NCI-H187 treated with DMSO at 0.1 percent for 48 hours (cell line): ENCODE results near the gene PCSK7.
"Not testable (repeated sequence)": the region's sequence is repeated elsewhere in the genome, so short reads cannot be mapped to it uniquely, and the experiment has no call there.

Experiments used
- DNase-seq: peaks from one replicate; lab custom pipeline; 2025; lab: John Stamatoyannopoulos, UW

The PCSK7 gene

GRCh38 chr11:117197516-117198456, 34.1 kb downstream of the PCSK7 start:
- DNase-seq = no peak

GRCh38 chr11:117197006-117197405, 34.9 kb downstream of the PCSK7 start:
- no peak for DNase-seq

- no peak for DNase-seq
These were observed 36.1 kb downstream of the PCSK7 start for GRCh38 chr11:117195761-117196160.

GRCh38 chr11:117195258-117195657, 36.6 kb downstream of the PCSK7 start:
- no peak for DNase-seq

- DNase-seq = no peak
These were observed 37.6 kb downstream of the PCSK7 start for GRCh38 chr11:117194267-117194666.

GRCh38 chr11:117193130-117194020, 38.5 kb downstream of the PCSK7 start:
- no peak for DNase-seq

GRCh38 chr11:117192401-117192875, 39.4 kb downstream of the PCSK7 start:
- no peak for DNase-seq

- DNase-seq = no peak
These were observed 40.0 kb downstream of the PCSK7 start for GRCh38 chr11:117191680-117192400.

GRCh38 chr11:117189941-117190544, 41.8 kb downstream of the PCSK7 start:
- no peak for DNase-seq

GRCh38 chr11:117189191-117189940, 42.5 kb downstream of the PCSK7 start:
- DNase-seq = no peak

GRCh38 chr11:117188620-117189081, 43.2 kb downstream of the PCSK7 start:
- no peak for DNase-seq

GRCh38 chr11:117187799-117188481, 43.9 kb downstream of the PCSK7 start:
- no peak for DNase-seq

GRCh38 chr11:117187428-117187798, 44.5 kb downstream of the PCSK7 start:
- no peak for DNase-seq

- no peak for DNase-seq
These were observed 44.9 kb downstream of the PCSK7 start for GRCh38 chr11:117187007-117187406.

GRCh38 chr11:117186431-117186761, 45.5 kb downstream of the PCSK7 start:
- DNase-seq = no peak

GRCh38 chr11:117185736-117186430, 46.0 kb downstream of the PCSK7 start:
- DNase-seq = no peak

- no peak for DNase-seq
These were observed 48.0 kb downstream of the PCSK7 start for GRCh38 chr11:117183724-117184349.

GRCh38 chr11:117183178-117183577, 48.7 kb downstream of the PCSK7 start:
- not testable (repeated sequence) for DNase-seq

GRCh38 chr11:117182551-117182935, 49.3 kb downstream of the PCSK7 start:
- DNase-seq = no peak
